A673 (cell line): ENCODE data around the gene AMTN.

Source experiments
- EZH2 ChIP-seq: fragments of 200-600 bp; sonication (generic); IDR thresholded peaks from 2 replicates; pipeline ENCODE4 v1.6.1; 2017; ENCODE audit warnings: borderline replicate concordance, low read depth, mild to moderate bottlenecking, mixed read lengths, antibody characterized with exemption, low read length; ENCODE audit not compliant: poor library complexity, severe bottlenecking
- TF ChIP-seq, protein P1 (sequence below): fragments of 300-800, 200-600 bp; sonication (generic); conservative IDR thresholded peaks from 2 replicates; pipeline ENCODE4 v1.5.1; 2017; ENCODE audit warnings: low read depth, mild to moderate bottlenecking, antibody characterized with exemption, low read length, moderate library complexity, mixed read lengths

DNA sequence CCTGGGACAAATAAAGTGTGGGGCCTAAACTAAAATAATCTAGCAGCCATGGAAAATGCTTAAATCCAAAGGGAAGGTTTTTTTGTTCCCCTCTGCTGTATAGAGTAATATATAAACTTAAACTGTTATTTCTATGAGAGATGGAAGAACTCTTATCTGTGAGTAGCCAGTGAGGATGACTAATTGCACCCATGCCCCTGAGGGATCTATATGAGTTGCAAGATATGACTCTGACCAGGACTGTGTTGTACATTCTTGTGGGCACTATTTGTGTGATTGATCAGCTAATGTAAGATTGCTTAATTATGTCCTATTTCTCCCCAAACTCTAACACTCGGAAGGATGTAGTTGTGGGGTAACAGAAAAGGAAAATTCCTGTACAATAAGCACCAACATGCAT, 38.5 kb downstream of the AMTN start:
- TF ChIP-seq, protein P1, sequence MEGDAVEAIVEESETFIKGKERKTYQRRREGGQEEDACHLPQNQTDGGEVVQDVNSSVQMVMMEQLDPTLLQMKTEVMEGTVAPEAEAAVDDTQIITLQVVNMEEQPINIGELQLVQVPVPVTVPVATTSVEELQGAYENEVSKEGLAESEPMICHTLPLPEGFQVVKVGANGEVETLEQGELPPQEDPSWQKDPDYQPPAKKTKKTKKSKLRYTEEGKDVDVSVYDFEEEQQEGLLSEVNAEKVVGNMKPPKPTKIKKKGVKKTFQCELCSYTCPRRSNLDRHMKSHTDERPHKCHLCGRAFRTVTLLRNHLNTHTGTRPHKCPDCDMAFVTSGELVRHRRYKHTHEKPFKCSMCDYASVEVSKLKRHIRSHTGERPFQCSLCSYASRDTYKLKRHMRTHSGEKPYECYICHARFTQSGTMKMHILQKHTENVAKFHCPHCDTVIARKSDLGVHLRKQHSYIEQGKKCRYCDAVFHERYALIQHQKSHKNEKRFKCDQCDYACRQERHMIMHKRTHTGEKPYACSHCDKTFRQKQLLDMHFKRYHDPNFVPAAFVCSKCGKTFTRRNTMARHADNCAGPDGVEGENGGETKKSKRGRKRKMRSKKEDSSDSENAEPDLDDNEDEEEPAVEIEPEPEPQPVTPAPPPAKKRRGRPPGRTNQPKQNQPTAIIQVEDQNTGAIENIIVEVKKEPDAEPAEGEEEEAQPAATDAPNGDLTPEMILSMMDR, result no peak
- no peak for TF ChIP-seq EZH2
